Measurements from ENCODE around the gene TXNRD3. TPM values are rescaled to one million over a fixed set of nuclear protein-coding genes. Genes with fewer than 3 reads are reported as not detected.
"Not testable (repeated sequence)": the region's sequence is repeated elsewhere in the genome, so short reads cannot be mapped to it uniquely, and the experiment has no call there.

TXNRD3 gene
- polyA plus RNA-seq, 1 donor = 8.4 TPM

GRCh38 chr3:126646674-126647073 is 8.2 kb downstream of the TXNRD3 start:
- no peak for DNase-seq (ENCODE audit: low read depth)

GRCh38 chr3:126644615-126645014 is 10.3 kb downstream of the TXNRD3 start:
- no peak for DNase-seq (ENCODE audit: low read depth)

- no peak for DNase-seq (ENCODE audit: low read depth)
Observed at GRCh38 chr3:126638790-126639189, 16.1 kb downstream of the TXNRD3 start.

GRCh38 chr3:126636436-126636835 is 18.5 kb downstream of the TXNRD3 start:
- DNase-seq (ENCODE audit: low read depth) = no peak

GRCh38 chr3:126634803-126635202 is 20.1 kb downstream of the TXNRD3 start:
- no peak for DNase-seq (ENCODE audit: low read depth)

GRCh38 chr3:126630020-126630419 is 24.9 kb downstream of the TXNRD3 start:
- no peak for DNase-seq (ENCODE audit: low read depth)

- not testable (repeated sequence) for DNase-seq (ENCODE audit: low read depth)
Observed at GRCh38 chr3:126625735-126626134, 29.2 kb downstream of the TXNRD3 start.

GRCh38 chr3:126622694-126623093 is 32.2 kb downstream of the TXNRD3 start:
- DNase-seq (ENCODE audit: low read depth) = no peak

GRCh38 chr3:126621627-126622345 is 33.1 kb downstream of the TXNRD3 start:
- no peak for DNase-seq (ENCODE audit: low read depth)

GRCh38 chr3:126621171-126621570 is 33.8 kb downstream of the TXNRD3 start:
- DNase-seq (ENCODE audit: low read depth) = no peak

- DNase-seq (ENCODE audit: low read depth) = no peak
Observed at GRCh38 chr3:126620738-126621137, 34.2 kb downstream of the TXNRD3 start.

- DNase-seq (ENCODE audit: low read depth) = no peak
Observed at GRCh38 chr3:126618760-126619159, 36.2 kb downstream of the TXNRD3 start.

- no peak for DNase-seq (ENCODE audit: low read depth)
Observed at GRCh38 chr3:126618021-126618420, 36.9 kb downstream of the TXNRD3 start.

GRCh38 chr3:126617571-126617970 is 37.4 kb downstream of the TXNRD3 start:
- no peak for DNase-seq (ENCODE audit: low read depth)

GRCh38 chr3:126616931-126617330 is 38.0 kb downstream of the TXNRD3 start:
- DNase-seq (ENCODE audit: low read depth) = no peak

- no peak for DNase-seq (ENCODE audit: low read depth)
Observed at GRCh38 chr3:126613479-126614188, 41.3 kb downstream of the TXNRD3 start.

- no peak for DNase-seq (ENCODE audit: low read depth)
Observed at GRCh38 chr3:126612479-126613205, 42.3 kb downstream of the TXNRD3 start.

GRCh38 chr3:126609909-126610308 is 45.0 kb downstream of the TXNRD3 start:
- DNase-seq (ENCODE audit: low read depth) = no peak

- no peak for DNase-seq (ENCODE audit: low read depth)
Observed at GRCh38 chr3:126607214-126607908, 47.6 kb downstream of the TXNRD3 start.

- DNase-seq (ENCODE audit: low read depth) = no peak
Observed at GRCh38 chr3:126606001-126606400, 48.9 kb downstream of the TXNRD3 start.

GRCh38 chr3:126604691-126605090 is 50.2 kb downstream of the TXNRD3 start:
- no peak for DNase-seq (ENCODE audit: low read depth)

- DNase-seq (ENCODE audit: low read depth) = no peak
Observed at GRCh38 chr3:126599101-126599500, 55.8 kb downstream of the TXNRD3 start.
